Measurements from ENCODE around the gene ENOX1. TPM values are rescaled to one million over a fixed set of nuclear protein-coding genes. Genes with fewer than 3 reads are reported as not detected.

The ENOX1 gene
- total and polyA plus RNA-seq, 2 donors (not counting 3 experiments of a cell fraction or from before 2014, with no cell fraction given), result 0.17 to 0.97 TPM

- FAIRE-seq (no peak), DNase-seq (ENCODE audit: low read depth, low spot score) (no peak)
- no peak overlapping the region for H3K27ac ChIP-seq (ENCODE audit: insufficient read depth, low read depth, low read length)
- TF ChIP-seq MYC (IDR thresholded peaks at IDR 0.05; ENCODE audit: low read depth, low read length) (no peak), POLR2AphosphoS5 (IDR thresholded peaks at IDR 0.05; ENCODE audit: insufficient read depth, low read depth, low read length) (no peak), FOS (IDR thresholded peaks at IDR 0.05; ENCODE audit: borderline replicate concordance, insufficient read depth, low read length) (no peak), JUN (IDR thresholded peaks at IDR 0.05; ENCODE audit: borderline replicate concordance, insufficient read depth, insufficient read length, low read depth) (no peak), POLR2A (IDR thresholded peaks at IDR 0.05; ENCODE audit: low read depth, low read length) (no peak), MAX (IDR thresholded peaks at IDR 0.05; ENCODE audit: insufficient read depth, insufficient read length) (no peak)
- no TSS peak for BruUV-seq (replicated peaks)
- H3K79me2 ChIP-seq (ENCODE audit: control insufficient read depth, insufficient read depth, low read length), result no peaks in the 10 kb centered on the region
- H3K4me2 ChIP-seq (ENCODE audit: insufficient read depth, low read length), result no peak overlapping the region
- ChIA-PET CTCF (no interaction called here), POLR2A (no interaction called here)
- no peaks in the 10 kb centered on the region for H3K27me3 ChIP-seq (ENCODE audit: control insufficient read depth in 2 of 2, insufficient read depth in 2 of 2, low read length in 2 of 2)
- no peaks in the 10 kb centered on the region for H3K36me3 ChIP-seq (ENCODE audit: control insufficient read depth in 2 of 2, extremely low read depth in 1 of 2, insufficient read depth in 2 of 2, low read length in 2 of 2)
- H2AFZ ChIP-seq (ENCODE audit: low read depth, low read length), result no peak overlapping the region
- no peaks in the 10 kb centered on the region for H3K9me1 ChIP-seq (replicated peaks; ENCODE audit: control insufficient read depth, extremely low read depth, insufficient read depth, low read length)
- intact Hi-C loops (cut with micrococcal nuclease), result no loop called here
- no peak overlapping the region for H3K9ac ChIP-seq (replicated peaks; ENCODE audit: extremely low read depth, insufficient read depth, low read length)
- no peaks in the 10 kb centered on the region for H3K9me3 ChIP-seq (replicated peaks; ENCODE audit: control insufficient read depth, insufficient read depth, low read length)
- dilution Hi-C loops (cut with MboI; ENCODE audit: extremely low pct_ligation_motif_present, low sequenced_read_pairs), result no loop called here
- no peaks in the 10 kb centered on the region for H4K20me1 ChIP-seq (replicated peaks; ENCODE audit: control insufficient read depth, extremely low read depth, insufficient read depth, low read length)
- H3K4me1 ChIP-seq (ENCODE audit: control insufficient read depth, extremely low read depth, insufficient read depth, low read length), result no peaks in the 10 kb centered on the region
- no peak overlapping the region for H3K4me3 ChIP-seq (replicated peaks in 1 of 3; ENCODE audit: insufficient read depth in 1 of 3, low read depth in 1 of 3, low read length in 3 of 3)
These were observed 37.3 kb downstream of the ENOX1 start for GRCh38 chr13:43749503-43749902.

GRCh38 chr13:43744261-43745031 is 42.3 kb downstream of the ENOX1 start:
- no peaks in the 10 kb centered on the region for H3K36me3 ChIP-seq (ENCODE audit: control insufficient read depth in 2 of 2, extremely low read depth in 1 of 2, insufficient read depth in 2 of 2, low read length in 2 of 2)
- no peak for DNase-seq (ENCODE audit: low read depth, low spot score)
- CTCF ChIA-PET, result no interaction called here

More at GRCh38 chr13:43744261-43745031, 42.3 kb downstream of the ENOX1 start:
- dilution Hi-C loops (cut with MboI; ENCODE audit: extremely low pct_ligation_motif_present, low sequenced_read_pairs) (no loop called here), intact Hi-C loops (cut with micrococcal nuclease) (no loop called here)
- Histone ChIP-seq H3K4me2 (ENCODE audit: insufficient read depth, low read length) (no peak overlapping the region), H4K20me1 (replicated peaks; ENCODE audit: control insufficient read depth, extremely low read depth, insufficient read depth, low read length) (no peaks in the 10 kb centered on the region), H3K4me1 (ENCODE audit: control insufficient read depth, extremely low read depth, insufficient read depth, low read length) (no peaks in the 10 kb centered on the region), H3K27ac (ENCODE audit: insufficient read depth, low read depth, low read length) (no peak overlapping the region), H3K4me3 (replicated peaks in 1 of 3; ENCODE audit: insufficient read depth in 1 of 3, low read depth in 1 of 3, low read length in 3 of 3) (no peak overlapping the region), H3K9ac (replicated peaks; ENCODE audit: extremely low read depth, insufficient read depth, low read length) (no peak overlapping the region), H3K79me2 (ENCODE audit: control insufficient read depth, insufficient read depth, low read length) (no peaks in the 10 kb centered on the region), H3K9me3 (replicated peaks; ENCODE audit: control insufficient read depth, insufficient read depth, low read length) (no peaks in the 10 kb centered on the region), H3K27me3 (ENCODE audit: control insufficient read depth in 2 of 2, insufficient read depth in 2 of 2, low read length in 2 of 2) (no peaks in the 10 kb centered on the region), H2AFZ (ENCODE audit: low read depth, low read length) (no peak overlapping the region), H3K9me1 (replicated peaks; ENCODE audit: control insufficient read depth, extremely low read depth, insufficient read depth, low read length) (no peaks in the 10 kb centered on the region)
- no peak for FAIRE-seq
- POLR2A ChIA-PET, result no interaction called here
- TF ChIP-seq MAX (IDR thresholded peaks at IDR 0.05; ENCODE audit: insufficient read depth, insufficient read length), result no peak
- no peak for TF ChIP-seq JUN (IDR thresholded peaks at IDR 0.05; ENCODE audit: borderline replicate concordance, insufficient read depth, insufficient read length, low read depth)
- no peak for TF ChIP-seq POLR2AphosphoS5 (IDR thresholded peaks at IDR 0.05; ENCODE audit: insufficient read depth, low read depth, low read length)
- no peak for TF ChIP-seq EZH2 (IDR thresholded peaks at IDR 0.05; ENCODE audit: borderline replicate concordance, low read depth, low read length, severe bottlenecking)
- TF ChIP-seq CTCF (IDR thresholded peaks at IDR 0.05; ENCODE audit: extremely low read depth in 1 of 2, insufficient read depth in 1 of 2, low read depth in 1 of 2, low read length in 2 of 2), result no peak
- no peak for TF ChIP-seq FOS (IDR thresholded peaks at IDR 0.05; ENCODE audit: borderline replicate concordance, insufficient read depth, low read length)
- TF ChIP-seq POLR2A (IDR thresholded peaks at IDR 0.05; ENCODE audit: low read depth, low read length), result no peak
- TF ChIP-seq MYC (IDR thresholded peaks at IDR 0.05; ENCODE audit: low read depth, low read length), result no peak
- BruUV-seq (replicated peaks), result no TSS peak
